AG20443 (cell line): ENCODE results near the gene NFATC2.
"Not testable (repeated sequence)": the region's sequence is repeated elsewhere in the genome, so short reads cannot be mapped to it uniquely, and the experiment has no call there.

Experiments
- DNase-seq: peaks from one replicate; pipeline ENCODE4 v3.0.0; 2012; ENCODE audit warnings: low spot score, mixed read lengths

NFATC2 gene

GRCh38 chr20:51494241-51495110 is 48.0 kb downstream of the NFATC2 start:
- DNase-seq: no peak

GRCh38 chr20:51493346-51493791 is 49.1 kb downstream of the NFATC2 start:
- DNase-seq: no peak

- DNase-seq: peak; percentile 67
Observed at GRCh38 chr20:51492167-51493092, 50.1 kb downstream of the NFATC2 start.

- no peak for DNase-seq
Observed at GRCh38 chr20:51491393-51491792, 51.1 kb downstream of the NFATC2 start.

DNA sequence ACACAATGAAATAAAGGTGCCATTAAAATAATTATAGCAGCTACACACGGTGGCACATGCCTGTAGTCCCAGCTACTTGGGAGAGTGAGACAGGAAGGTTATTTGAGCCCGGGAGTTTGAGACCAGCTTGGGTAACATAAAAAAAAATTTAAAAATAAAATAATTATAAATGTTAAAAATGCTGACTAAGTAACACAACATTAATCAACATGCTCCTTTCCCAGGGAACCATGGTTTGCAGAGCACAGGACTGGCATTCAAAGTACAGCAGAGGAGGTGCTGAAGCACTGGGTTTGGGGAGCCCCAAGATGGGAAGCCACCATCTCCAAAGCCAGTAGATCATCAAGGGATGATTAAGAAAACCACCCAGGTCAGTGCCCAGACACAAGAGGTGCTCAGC is 51.9 kb downstream of the NFATC2 start:
- no peak for DNase-seq

DNA sequence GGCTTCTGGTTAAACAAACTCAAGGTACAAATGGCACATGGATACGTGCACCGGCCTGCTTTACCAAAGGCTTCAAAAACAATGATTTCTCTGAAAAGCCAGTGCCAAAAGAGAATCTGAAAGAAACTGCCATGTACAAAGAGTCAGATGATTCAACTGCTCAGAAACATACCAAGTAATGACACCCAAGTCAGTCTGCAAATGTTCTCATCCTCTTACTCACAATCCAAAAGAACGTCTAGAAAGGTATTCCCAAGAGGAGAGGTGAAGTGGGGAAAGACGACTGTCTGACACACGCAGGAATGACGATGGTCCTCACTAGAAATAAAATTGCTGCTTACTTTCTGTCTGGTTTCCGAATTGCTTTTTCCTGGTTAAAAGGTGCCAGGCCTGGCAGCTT is 52.9 kb downstream of the NFATC2 start:
- no peak for DNase-seq

DNA sequence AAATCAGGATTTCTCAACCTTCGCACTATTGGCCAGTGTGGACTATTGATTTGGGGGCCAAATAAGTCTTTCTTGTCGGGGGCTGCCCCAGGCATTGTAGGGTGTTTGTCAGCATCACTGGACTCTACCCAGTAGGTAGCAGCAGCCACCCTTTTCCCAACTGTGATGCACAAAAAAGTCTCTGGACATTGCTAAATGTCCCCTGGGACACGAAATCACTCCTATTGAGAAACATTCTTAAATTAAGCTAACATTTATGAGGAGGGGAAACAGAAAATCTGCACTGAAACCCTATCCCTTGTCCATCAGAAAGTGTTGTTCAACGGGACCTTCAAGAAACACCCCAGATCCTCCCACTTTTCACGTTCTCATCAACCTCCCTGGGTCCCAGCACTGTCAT is 54.2 kb downstream of the NFATC2 start:
- no peak for DNase-seq

- peak; percentile 53 for DNase-seq
Observed at GRCh38 chr20:51487565-51488268, 54.8 kb downstream of the NFATC2 start.

- DNase-seq: no peak
Observed at GRCh38 chr20:51487076-51487475, 55.4 kb downstream of the NFATC2 start.

- DNase-seq: no peak
Observed at GRCh38 chr20:51486197-51487005, 56.1 kb downstream of the NFATC2 start.

GRCh38 chr20:51484831-51485230 is 57.7 kb downstream of the NFATC2 start:
- no peak for DNase-seq

GRCh38 chr20:51484141-51484815 is 58.2 kb downstream of the NFATC2 start:
- peak; percentile 46 for DNase-seq

DNA sequence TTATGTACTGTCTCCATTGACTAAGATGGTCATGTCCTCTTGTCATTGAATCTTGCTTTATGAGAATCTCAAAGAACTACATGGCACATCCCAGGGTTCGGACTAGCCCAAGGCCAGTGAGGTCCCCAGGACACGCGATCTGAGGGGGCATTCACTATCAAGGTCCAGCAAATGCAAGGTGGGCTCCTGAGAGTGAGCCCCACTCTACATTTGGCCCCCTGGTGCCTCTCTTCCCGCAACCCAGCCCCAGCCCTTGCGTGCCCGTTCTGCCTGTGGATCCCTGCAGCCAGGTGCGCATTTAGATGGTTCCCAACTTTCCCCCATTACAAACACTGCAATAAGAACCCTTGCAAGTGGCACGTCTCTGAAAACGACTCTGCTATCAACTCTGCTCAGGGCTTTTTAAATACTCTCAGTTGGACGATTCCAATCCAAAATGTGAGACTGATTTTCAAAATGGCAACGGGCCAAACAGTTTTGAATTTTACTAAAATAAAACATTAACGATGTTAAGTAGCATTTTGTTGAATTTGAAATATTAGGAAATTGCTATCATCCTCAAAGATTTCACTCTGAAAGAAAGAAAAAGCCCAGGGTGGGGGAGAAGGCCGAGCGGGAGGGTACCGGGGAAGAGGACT is 59.6 kb downstream of the NFATC2 start:
- DNase-seq: no peak

DNA sequence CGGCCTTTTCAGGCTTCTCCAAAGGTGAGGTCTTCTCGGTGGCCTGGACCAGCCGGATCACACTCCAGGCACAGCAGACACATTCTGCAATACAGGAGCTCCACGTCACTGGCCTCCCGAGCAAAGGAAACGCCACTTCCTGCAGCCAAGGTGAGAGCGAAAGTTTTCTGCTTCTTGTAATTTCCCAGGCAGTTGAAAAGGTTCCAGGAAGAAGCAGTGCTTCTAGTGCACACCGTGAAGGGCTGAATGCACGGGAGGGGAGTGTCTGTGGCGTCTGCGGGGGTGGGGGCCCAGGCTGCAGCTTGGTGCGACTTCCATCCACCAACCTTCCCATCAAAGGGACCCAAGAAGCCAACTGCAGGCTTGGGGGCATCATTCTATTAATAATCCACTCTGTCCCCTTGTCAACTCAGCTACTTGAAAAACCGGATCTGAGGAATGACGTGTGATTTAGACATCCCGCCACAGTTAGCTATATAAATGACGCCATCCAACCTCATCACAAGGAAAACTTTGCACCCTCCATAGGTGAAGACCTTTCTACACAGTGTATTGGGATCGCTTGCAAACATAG is 61.1 kb downstream of the NFATC2 start:
- no peak for DNase-seq

GRCh38 chr20:51480507-51481270 is 61.8 kb downstream of the NFATC2 start:
- DNase-seq: no peak

DNA sequence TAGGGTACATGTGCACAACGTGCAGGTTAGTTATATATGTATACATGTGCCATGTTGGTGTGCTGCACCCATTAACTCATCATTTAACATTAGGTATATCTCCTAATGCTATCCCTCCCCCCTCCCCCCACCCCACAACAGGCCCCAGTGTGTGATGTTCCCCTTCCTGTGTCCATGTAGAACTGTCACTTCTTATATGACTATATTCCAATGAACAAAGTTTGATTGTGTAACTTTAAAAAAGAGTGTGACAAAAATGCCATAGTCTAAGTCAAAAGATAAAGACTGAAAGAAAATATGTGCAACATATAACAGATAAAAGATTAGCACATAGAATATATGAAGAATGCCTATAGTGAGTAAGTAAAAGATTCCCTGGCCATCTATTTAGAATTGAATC is 66.4 kb downstream of the NFATC2 start:
- not testable (repeated sequence) for DNase-seq

DNA sequence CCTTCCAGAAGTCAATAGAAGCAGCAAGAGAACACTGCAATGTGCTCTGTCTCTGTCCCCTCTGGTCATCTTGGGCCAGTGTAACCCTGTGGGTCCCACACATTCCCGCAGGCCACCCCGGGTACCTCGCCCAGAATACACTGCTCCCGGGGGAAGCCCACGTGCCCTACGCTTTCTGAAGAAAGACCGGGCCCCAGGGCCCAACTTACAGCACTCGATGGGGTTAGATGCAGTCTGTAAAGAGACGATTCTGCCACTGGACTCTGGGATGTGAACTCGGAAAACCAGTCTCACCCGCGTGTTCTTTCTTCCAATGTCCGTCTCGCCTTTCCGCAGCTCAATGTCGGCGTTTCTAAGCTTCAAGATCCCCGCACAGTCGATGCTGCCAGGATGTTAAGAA is 68.7 kb downstream of the NFATC2 start:
- no peak for DNase-seq

- no peak for DNase-seq
Observed at GRCh38 chr20:51473256-51473655, 69.3 kb downstream of the NFATC2 start.

DNA sequence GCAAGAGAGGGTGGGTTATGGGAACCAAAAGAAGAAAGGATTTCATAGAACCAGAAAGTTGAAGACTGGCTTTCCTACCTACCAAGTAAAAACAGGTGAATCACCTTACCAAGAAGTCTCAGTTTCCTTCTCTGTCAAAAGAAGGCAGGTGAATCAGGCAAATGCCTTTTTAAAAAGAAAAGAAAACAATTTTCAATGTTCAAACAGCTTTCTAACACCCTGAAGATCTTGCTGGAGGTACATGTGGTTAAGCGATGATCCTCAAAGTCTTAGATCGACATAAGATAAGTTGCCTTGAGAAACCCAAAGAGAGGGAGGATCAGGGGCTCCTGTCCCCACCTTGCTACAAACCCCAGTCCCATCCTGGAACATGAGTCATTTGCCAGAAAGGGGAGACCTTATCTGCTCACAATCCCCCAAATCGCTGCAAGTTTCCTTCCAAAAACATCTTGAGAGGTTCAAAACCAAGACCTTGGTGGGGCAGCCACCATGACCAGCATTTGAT is 71.6 kb downstream of the NFATC2 start:
- DNase-seq: no peak
